Astrocyte (in vitro differentiated cells and primary cell): ENCODE measurements around the gene PRR35. TPM values are rescaled to one million over a fixed set of nuclear protein-coding genes. Genes with fewer than 3 reads are reported as not detected.
A peak's percentile ranks its signal among the peaks of the same experiment; 100 is the strongest.

Experiments used
- DNase-seq: peaks from one replicate; pipeline ENCODE4 v3.0.0-alpha.2; 2010; ENCODE audit warnings: low read depth
- FAIRE-seq: peaks from 2 replicates; lab custom pipeline; 2011; peaks lifted over from hg19 to GRCh38; lab: Jason Lieb, UNC
- H2AFZ ChIP-seq: 2 replicates; pipeline ENCODE4 v1.6.0; 2012; ENCODE audit warnings: low read depth, low read length, inconsistent platforms
- H3K27ac ChIP-seq: 2 replicates; pipeline ENCODE4 v1.5.1; 2011; ENCODE audit warnings: low read depth, low read length, inconsistent platforms
- H3K27me3 ChIP-seq: 2 replicates; pipeline ENCODE4 v1.6.0; 2011; ENCODE audit warnings: low read length, inconsistent platforms; ENCODE audit not compliant: insufficient read depth
- H3K36me3 ChIP-seq: 2 replicates; pipeline ENCODE4 v1.5.1; 2011; ENCODE audit warnings: low read length, inconsistent platforms; ENCODE audit not compliant: insufficient read depth
- H3K4me1 ChIP-seq: 2 replicates; pipeline ENCODE4 v1.5.1; 2011; ENCODE audit warnings: low read length, inconsistent platforms; ENCODE audit not compliant: insufficient read depth
- H3K4me2 ChIP-seq: 2 replicates; pipeline ENCODE4 v1.6.0; 2012; ENCODE audit warnings: low read length, inconsistent platforms
- H3K4me3 ChIP-seq: 2 replicates; pipeline ENCODE4 v1.5.1; 2011; ENCODE audit warnings: low read depth, mild to moderate bottlenecking, low read length, inconsistent platforms; ENCODE audit not compliant: insufficient read depth
- H3K79me2 ChIP-seq: 2 replicates; pipeline ENCODE4 v1.6.0; 2012; ENCODE audit warnings: mild to moderate bottlenecking, low read length, inconsistent platforms; ENCODE audit not compliant: insufficient read depth
- H3K9ac ChIP-seq: 2 replicates; pipeline ENCODE4 v1.6.0; 2012; ENCODE audit warnings: mild to moderate bottlenecking, low read length, inconsistent platforms
- H3K9me3 ChIP-seq: 2 replicates; pipeline ENCODE4 v1.5.1; 2012; ENCODE audit warnings: low read depth, mild to moderate bottlenecking, low read length, inconsistent platforms; ENCODE audit not compliant: insufficient read depth
- H4K20me1 ChIP-seq: 2 replicates; pipeline ENCODE4 v1.6.0; 2012; ENCODE audit warnings: low read length, inconsistent platforms; ENCODE audit not compliant: insufficient read depth
- H3K27ac Mint-ChIP-seq: one replicate; pipeline ENCODE4 v1.8.0; 2021; ENCODE audit warnings: mild to moderate bottlenecking, mixed read lengths; ENCODE audit not compliant: unreplicated experiment
- H3K27me3 Mint-ChIP-seq: one replicate; pipeline ENCODE4 v1.8.0; 2021; ENCODE audit warnings: low read depth, mixed read lengths; ENCODE audit not compliant: unreplicated experiment
- H3K36me3 Mint-ChIP-seq: one replicate; pipeline ENCODE4 v1.8.0; 2021; ENCODE audit warnings: low read depth, mixed read lengths; ENCODE audit not compliant: unreplicated experiment
- H3K4me1 Mint-ChIP-seq: one replicate; pipeline ENCODE4 v1.8.0; 2021; ENCODE audit warnings: low read depth, mixed read lengths; ENCODE audit not compliant: unreplicated experiment
- H3K4me3 Mint-ChIP-seq: one replicate; pipeline ENCODE4 v1.8.0; 2021; ENCODE audit warnings: mild to moderate bottlenecking, moderate library complexity, mixed read lengths; ENCODE audit not compliant: unreplicated experiment
- H3K9me3 Mint-ChIP-seq: one replicate; pipeline ENCODE4 v1.8.0; 2021; ENCODE audit warnings: mild to moderate bottlenecking, mixed read lengths; ENCODE audit not compliant: unreplicated experiment
- EZH2 ChIP-seq: IDR thresholded peaks from 2 replicates; pipeline ENCODE4 v1.6.1; 2012; ENCODE audit warnings: mild to moderate bottlenecking, low read length, inconsistent platforms; ENCODE audit not compliant: insufficient read depth
- total RNA-seq: library from RNA; stranded (reverse); gene quantifications from 2 replicates; pipeline ENCODE4 v1.2.1, GENCODE V29; 2021
- TF ChIP-seq, protein P1 (sequence below): IDR thresholded peaks from 2 replicates; pipeline ENCODE4 v1.5.1; 2011; ENCODE audit warnings: low read depth, mild to moderate bottlenecking, inconsistent platforms, low read length, moderate library complexity; ENCODE audit not compliant: insufficient read depth

Gene PRR35
- total RNA-seq, 1 donor from 2014 or later = 0.09 TPM

- no peaks in the 10 kb centered on the region for H3K9me3 ChIP-seq
- H4K20me1 ChIP-seq = peaks cover 82% of the 10 kb centered on the region
- no peak overlapping the region for H3K9ac ChIP-seq
- no peaks in the 10 kb centered on the region for H3K27me3 ChIP-seq
- H3K4me3 Mint-ChIP-seq = peak overlapping the region; percentile 91
- H3K27ac Mint-ChIP-seq = peak overlapping the region; percentile 34
- no peaks in the 10 kb centered on the region for H3K9me3 Mint-ChIP-seq
- peaks cover 87% of the 10 kb centered on the region for H3K79me2 ChIP-seq
- DNase-seq = no peak
- no peaks in the 10 kb centered on the region for H3K36me3 ChIP-seq
- FAIRE-seq = no peak
- H3K4me3 ChIP-seq = no peak overlapping the region
- no peak overlapping the region for H2AFZ ChIP-seq
- peaks cover 35% of the 10 kb centered on the region for H3K4me1 ChIP-seq
- TF ChIP-seq, protein P1, sequence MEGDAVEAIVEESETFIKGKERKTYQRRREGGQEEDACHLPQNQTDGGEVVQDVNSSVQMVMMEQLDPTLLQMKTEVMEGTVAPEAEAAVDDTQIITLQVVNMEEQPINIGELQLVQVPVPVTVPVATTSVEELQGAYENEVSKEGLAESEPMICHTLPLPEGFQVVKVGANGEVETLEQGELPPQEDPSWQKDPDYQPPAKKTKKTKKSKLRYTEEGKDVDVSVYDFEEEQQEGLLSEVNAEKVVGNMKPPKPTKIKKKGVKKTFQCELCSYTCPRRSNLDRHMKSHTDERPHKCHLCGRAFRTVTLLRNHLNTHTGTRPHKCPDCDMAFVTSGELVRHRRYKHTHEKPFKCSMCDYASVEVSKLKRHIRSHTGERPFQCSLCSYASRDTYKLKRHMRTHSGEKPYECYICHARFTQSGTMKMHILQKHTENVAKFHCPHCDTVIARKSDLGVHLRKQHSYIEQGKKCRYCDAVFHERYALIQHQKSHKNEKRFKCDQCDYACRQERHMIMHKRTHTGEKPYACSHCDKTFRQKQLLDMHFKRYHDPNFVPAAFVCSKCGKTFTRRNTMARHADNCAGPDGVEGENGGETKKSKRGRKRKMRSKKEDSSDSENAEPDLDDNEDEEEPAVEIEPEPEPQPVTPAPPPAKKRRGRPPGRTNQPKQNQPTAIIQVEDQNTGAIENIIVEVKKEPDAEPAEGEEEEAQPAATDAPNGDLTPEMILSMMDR = no peak
- TF ChIP-seq EZH2 = no peak
- no peaks in the 10 kb centered on the region for H3K27me3 Mint-ChIP-seq
- peaks cover 2% of the 10 kb centered on the region for H3K36me3 Mint-ChIP-seq
- peaks cover 11% of the 10 kb centered on the region for H3K4me1 Mint-ChIP-seq
- H3K4me2 ChIP-seq = peak overlapping the region; percentile 89
- no peak overlapping the region for H3K27ac ChIP-seq
These were observed 29.9 kb upstream of the PRR35 start for GRCh38 chr16:530111-530817.

DNA sequence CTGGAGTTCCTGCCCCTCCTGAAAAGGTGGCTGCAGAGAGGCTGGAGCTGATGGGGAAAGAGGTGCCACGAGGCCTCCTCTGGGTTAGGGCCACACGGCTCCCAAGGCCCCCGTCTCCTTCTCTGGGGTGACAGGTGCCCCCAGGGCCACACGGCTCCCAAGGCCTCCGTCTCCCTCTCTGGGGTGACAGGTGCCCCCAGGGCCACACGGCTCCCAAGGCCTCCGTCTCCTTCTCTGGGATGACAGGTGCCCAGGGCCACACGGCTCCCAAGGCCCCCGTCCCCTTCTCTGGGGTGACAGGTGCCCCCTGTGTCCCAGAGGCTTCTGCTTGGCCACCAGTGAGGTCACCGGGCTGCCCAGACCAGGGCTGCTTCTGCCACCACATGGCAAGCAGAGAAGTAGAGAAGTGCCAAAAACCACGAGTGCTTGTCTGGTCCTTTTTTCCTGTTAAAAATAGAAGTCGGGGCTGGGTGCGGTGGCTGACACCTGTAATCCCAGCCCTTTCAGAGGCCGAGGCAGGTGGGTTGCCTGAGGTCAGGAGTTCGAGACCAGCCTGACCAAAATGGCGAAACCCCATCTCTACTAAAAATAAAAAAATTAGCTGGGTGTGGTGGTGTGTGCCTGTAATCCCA is 28.6 kb upstream of the PRR35 start:
- Mint-ChIP-seq H3K4me1 (peaks cover 4% of the 10 kb centered on the region), H3K36me3 (no peaks in the 10 kb centered on the region), H3K27me3 (no peaks in the 10 kb centered on the region), H3K4me3 (no peak overlapping the region), H3K27ac (no peak overlapping the region), H3K9me3 (no peaks in the 10 kb centered on the region)
- Histone ChIP-seq H3K27me3 (no peaks in the 10 kb centered on the region), H3K27ac (no peak overlapping the region), H2AFZ (no peak overlapping the region), H3K9ac (no peak overlapping the region), H3K4me3 (no peak overlapping the region), H3K9me3 (no peaks in the 10 kb centered on the region), H3K79me2 (peaks cover 91% of the 10 kb centered on the region), H4K20me1 (peaks cover 81% of the 10 kb centered on the region), H3K36me3 (no peaks in the 10 kb centered on the region), H3K4me1 (peaks cover 31% of the 10 kb centered on the region), H3K4me2 (no peak overlapping the region)
- no peak for TF ChIP-seq EZH2
- TF ChIP-seq, protein P1 = no peak
- DNase-seq = no peak
- FAIRE-seq = no peak
